Ascending aorta (tissue), 2 donors: Measurements from ENCODE around the gene EVX2. TPM values are rescaled to one million over a fixed set of nuclear protein-coding genes. Genes with fewer than 3 reads are reported as not detected.

Experiments used
- DNase-seq, 2 donors: peaks; one replicate each; pipeline ENCODE4 v3.0.0-alpha.2; 2019; ENCODE audit warnings: low spot score in 2 of 2
- H3K27ac ChIP-seq, 2 donors: fragments of 200-600 bp; sonication (generic); one replicate each; pipeline ENCODE4 v1.5.1; 2016 to 2017; ENCODE audit warnings: mild to moderate bottlenecking in 1 of 2
- H3K27me3 ChIP-seq: fragments of 200-600 bp; sonication (generic); one replicate; pipeline ENCODE4 v1.5.1; 2017
- H3K36me3 ChIP-seq, 2 donors: fragments of 200-600 bp; sonication (generic); one replicate each; pipeline ENCODE4 v1.5.1; 2016
- H3K4me1 ChIP-seq, 2 donors: fragments of 200-600 bp; sonication (generic); one replicate each; pipeline ENCODE4 v1.5.1; 2016 to 2017; ENCODE audit warnings: mild to moderate bottlenecking in 1 of 2
- H3K4me3 ChIP-seq, 2 donors: fragments of 200-600 bp; sonication (generic); one replicate each; pipeline ENCODE4 v1.5.1; 2016 to 2017; ENCODE audit warnings: mild to moderate bottlenecking in 1 of 2
- H3K9me3 ChIP-seq, 2 donors: fragments of 200-600 bp; sonication (generic); one replicate each; pipeline ENCODE4 v1.5.1; 2016
- CTCF ChIP-seq, 3 experiments: fragments of 200-600 bp in 2 of 3; fragments of 450-650 bp in 1 of 3; sonication (generic) in 2 of 3; IDR thresholded peaks; one replicate each; pipeline ENCODE4 v1.5.1; 2016 to 2019; ENCODE audit warnings: antibody characterized with exemption in 3 of 3, mild to moderate bottlenecking in 1 of 3, moderate library complexity in 1 of 3
- intact Hi-C: fragments of 100-400 bp; cut with DNase I; formaldehyde crosslinking; loops from one replicate; pipeline ENCODE4 v1.15.1; 2023
- total RNA-seq: library from RNA; depleted of rRNA; stranded (reverse); fragments of >200 nt; gene quantifications from one replicate; pipeline ENCODE4 v1.1.0, GENCODE V29; 2016

The EVX2 gene
- total RNA-seq, 1 donor from 2014 or later = not detected

DNA sequence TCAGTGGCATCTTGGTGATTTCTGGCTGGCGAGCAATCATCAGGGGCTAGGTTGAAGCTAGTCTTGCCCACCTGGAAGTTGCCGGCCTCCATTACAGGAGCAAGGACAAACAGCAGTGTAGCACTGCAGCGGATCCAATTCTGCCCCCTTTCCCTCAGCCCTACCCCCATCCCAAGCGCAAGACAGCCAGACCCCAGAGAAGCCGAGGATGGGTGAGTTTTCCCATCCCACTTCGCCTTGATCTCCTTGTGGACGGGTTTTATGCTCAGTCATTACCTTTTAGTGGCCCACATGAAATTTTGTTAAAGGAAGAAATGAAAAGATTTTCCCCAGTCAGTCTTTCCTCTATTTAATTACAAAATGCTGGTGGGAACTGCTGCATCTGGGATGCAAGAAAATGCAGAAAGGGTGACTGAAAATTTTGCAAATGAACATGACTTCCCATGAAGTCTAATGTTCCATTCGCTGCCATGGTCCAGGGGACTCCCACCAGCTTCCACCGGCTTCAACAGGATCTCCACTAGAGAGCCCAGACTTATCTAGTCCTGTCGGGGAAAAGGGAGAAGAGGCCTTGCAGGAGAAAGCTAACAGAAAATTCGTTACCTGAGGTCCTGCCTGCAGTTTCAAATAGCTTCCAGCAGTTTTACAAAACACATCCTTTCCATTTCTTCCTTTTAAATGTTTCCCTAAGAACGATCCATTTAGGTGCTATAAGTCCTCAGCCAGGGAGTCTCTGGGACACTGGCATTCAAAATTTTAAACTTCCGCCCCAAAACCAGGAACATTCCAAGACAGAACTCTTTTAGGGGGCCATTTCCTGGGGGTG, 36.8 kb upstream of the EVX2 start:
- intact Hi-C loops = loop anchor here (5.0 to 10.0 kb wide), 2 partner anchors 38 to 1214 kb away; partner anchors contain the start of gene EVX2
- peaks cover 11 to 17% of the 10 kb centered on the region in 2 donors for H3K4me1 ChIP-seq
- TF ChIP-seq CTCF (IDR thresholded peaks at IDR 0.05) = no peak
- H3K27ac ChIP-seq = no peak overlapping the region
- no peaks in the 10 kb centered on the region for H3K9me3 ChIP-seq
- H3K27me3 ChIP-seq = peaks cover 35% of the 10 kb centered on the region
- DNase-seq = peak in 1 of 2 donors; percentile 37
- H3K36me3 ChIP-seq = no peaks in the 10 kb centered on the region
- no peak overlapping the region for H3K4me3 ChIP-seq

DNA sequence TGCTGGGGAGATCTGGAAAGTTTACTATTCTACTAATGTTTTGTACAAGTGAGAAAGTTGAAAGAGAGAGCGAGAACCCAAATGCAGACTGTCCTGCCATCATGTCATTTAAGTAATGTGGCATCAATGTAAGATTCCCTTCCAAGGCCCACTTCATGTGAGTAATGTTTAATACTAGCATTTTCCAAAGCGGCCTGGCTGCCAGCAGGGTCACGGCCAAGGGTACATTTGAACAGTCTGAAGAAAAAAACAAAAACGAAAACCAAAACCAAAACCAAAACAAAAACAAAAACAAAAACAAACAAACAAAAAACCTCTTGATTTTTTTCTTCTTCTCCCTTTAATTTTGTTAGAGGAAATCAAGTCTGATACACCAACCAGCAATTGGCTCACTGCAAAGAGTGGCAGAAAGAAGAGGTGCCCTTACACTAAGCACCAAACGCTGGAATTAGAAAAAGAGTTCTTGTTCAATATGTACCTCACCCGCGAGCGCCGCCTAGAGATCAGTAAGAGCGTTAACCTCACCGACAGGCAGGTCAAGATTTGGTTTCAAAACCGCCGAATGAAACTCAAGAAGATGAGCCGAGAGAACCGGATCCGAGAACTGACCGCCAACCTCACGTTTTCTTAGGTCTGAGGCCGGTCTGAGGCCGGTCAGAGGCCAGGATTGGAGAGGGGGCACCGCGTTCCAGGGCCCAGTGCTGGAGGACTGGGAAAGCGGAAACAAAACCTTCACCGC, 35.0 kb upstream of the EVX2 start:
- H3K4me1 ChIP-seq = peaks cover 11 to 17% of the 10 kb centered on the region in 2 donors
- no peak overlapping the region for H3K27ac ChIP-seq
- H3K36me3 ChIP-seq = no peaks in the 10 kb centered on the region
- intact Hi-C loops = no loop called here
- peaks cover 35% of the 10 kb centered on the region for H3K27me3 ChIP-seq
- TF ChIP-seq CTCF (IDR thresholded peaks at IDR 0.05) = peak in 1 of 3 experiments; percentile 15
- H3K9me3 ChIP-seq = no peaks in the 10 kb centered on the region
- peak in 1 of 2 donors; percentile 64 for DNase-seq
- no peak overlapping the region for H3K4me3 ChIP-seq

GRCh38 chr2:176117823-176118371, 34.1 kb upstream of the EVX2 start:
- TF ChIP-seq CTCF (IDR thresholded peaks at IDR 0.05) = no peak
- Histone ChIP-seq H3K9me3 (no peaks in the 10 kb centered on the region), H3K27ac (no peak overlapping the region), H3K27me3 (peaks cover 40% of the 10 kb centered on the region), H3K4me1 (peaks cover 7 to 12% of the 10 kb centered on the region in 2 donors), H3K36me3 (no peaks in the 10 kb centered on the region), H3K4me3 (no peak overlapping the region)
- intact Hi-C loops = no loop called here
- no peak for DNase-seq

DNA sequence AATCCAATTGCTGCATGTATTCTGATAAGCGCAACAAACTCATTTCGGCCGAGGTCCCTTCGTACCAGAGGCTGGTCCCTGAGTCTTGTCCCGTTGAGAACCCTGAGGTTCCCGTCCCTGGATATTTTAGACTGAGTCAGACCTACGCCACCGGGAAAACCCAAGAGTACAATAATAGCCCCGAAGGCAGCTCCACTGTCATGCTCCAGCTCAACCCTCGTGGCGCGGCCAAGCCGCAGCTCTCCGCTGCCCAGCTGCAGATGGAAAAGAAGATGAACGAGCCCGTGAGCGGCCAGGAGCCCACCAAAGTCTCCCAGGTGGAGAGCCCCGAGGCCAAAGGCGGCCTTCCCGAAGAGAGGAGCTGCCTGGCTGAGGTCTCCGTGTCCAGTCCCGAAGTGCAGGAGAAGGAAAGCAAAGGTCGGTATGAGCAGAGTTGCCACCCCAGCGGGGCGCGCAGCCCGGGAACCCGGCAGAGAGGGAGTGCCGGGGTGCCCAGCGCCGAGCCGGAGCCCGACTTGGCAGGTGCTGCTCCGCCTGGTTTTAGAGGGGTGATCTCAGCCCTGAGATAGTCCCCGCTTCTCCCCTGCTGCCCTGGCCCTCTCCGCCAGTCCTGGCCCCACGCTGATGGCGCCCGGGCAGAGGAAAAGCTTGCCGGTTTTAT, 33.5 kb upstream of the EVX2 start:
- H3K36me3 ChIP-seq = no peaks in the 10 kb centered on the region
- intact Hi-C loops = no loop called here
- H3K4me1 ChIP-seq = peaks cover 2 to 8% of the 10 kb centered on the region in 2 donors
- no peak for TF ChIP-seq CTCF (IDR thresholded peaks at IDR 0.05)
- no peaks in the 10 kb centered on the region for H3K9me3 ChIP-seq
- H3K27ac ChIP-seq = no peak overlapping the region
- DNase-seq = peak in 1 of 2 donors; percentile 51
- H3K27me3 ChIP-seq = peaks cover 46% of the 10 kb centered on the region
- no peak overlapping the region for H3K4me3 ChIP-seq
